Measurements from ENCODE around the gene PSORS1C1.

The PSORS1C1 gene

GRCh38 chr6:31096215-31096614, 18.4 kb upstream of the PSORS1C1 start:
- DNase-seq (ENCODE audit: low read depth in 2 of 2), result no peak

- DNase-seq (ENCODE audit: low read depth in 2 of 2), result no peak
Measured at GRCh38 chr6:31096656-31097055, 17.9 kb upstream of the PSORS1C1 start.

- no peak for DNase-seq (ENCODE audit: low read depth in 2 of 2)
Measured at GRCh38 chr6:31098449-31098938, 16.1 kb upstream of the PSORS1C1 start.

GRCh38 chr6:31103136-31103535, 11.5 kb upstream of the PSORS1C1 start:
- no peak for DNase-seq (ENCODE audit: low read depth in 2 of 2)

- no peak for DNase-seq (ENCODE audit: low read depth in 2 of 2)
Measured at GRCh38 chr6:31107052-31107451, 7.5 kb upstream of the PSORS1C1 start.

- DNase-seq (ENCODE audit: low read depth in 2 of 2), result no peak
Measured at GRCh38 chr6:31110825-31111582, 3.6 kb upstream of the PSORS1C1 start.

GRCh38 chr6:31111712-31112111, 2.9 kb upstream of the PSORS1C1 start:
- DNase-seq (ENCODE audit: low read depth in 2 of 2), result no peak

GRCh38 chr6:31112478-31112877, 2.1 kb upstream of the PSORS1C1 start, which contains the start of gene C6orf15:
Gene C6orf15, minus strand, starts transcription at chr6:31112575. Its CDS starts 20 bp downstream, at chr6:31112555.
- no peak for DNase-seq (ENCODE audit: low read depth in 2 of 2)

- DNase-seq (ENCODE audit: low read depth in 2 of 2), result no peak
Measured at GRCh38 chr6:31113861-31114540, 599 bp upstream of the PSORS1C1 start.

GRCh38 chr6:31114970-31115849, 610 bp downstream of the PSORS1C1 start:
- DNase-seq (ENCODE audit: low read depth in 2 of 2), result no peak

- DNase-seq (ENCODE audit: low read depth in 2 of 2), result no peak
Measured at GRCh38 chr6:31115941-31116560, 1.5 kb downstream of the PSORS1C1 start.

- DNase-seq (ENCODE audit: low read depth in 2 of 2), result no peak
Measured at GRCh38 chr6:31116661-31117385, 2.2 kb downstream of the PSORS1C1 start.

- no peak for DNase-seq (ENCODE audit: low read depth in 2 of 2)
Measured at GRCh38 chr6:31118178-31118577, 3.6 kb downstream of the PSORS1C1 start.

GRCh38 chr6:31120151-31120915, 5.7 kb downstream of the PSORS1C1 start, which contains the start of gene CDSN:
Gene CDSN, minus strand, starts transcription at chr6:31120446. Its CDS starts 27 bp downstream, at chr6:31120419.
- DNase-seq (ENCODE audit: low read depth in 2 of 2), result no peak

- no peak for DNase-seq (ENCODE audit: low read depth in 2 of 2)
Measured at GRCh38 chr6:31121131-31121790, 6.7 kb downstream of the PSORS1C1 start.

- no peak for DNase-seq (ENCODE audit: low read depth in 2 of 2)
Measured at GRCh38 chr6:31122791-31123706, 8.4 kb downstream of the PSORS1C1 start.

- DNase-seq (ENCODE audit: low read depth in 2 of 2), result no peak
Measured at GRCh38 chr6:31125162-31125561, 10.6 kb downstream of the PSORS1C1 start.

GRCh38 chr6:31125586-31126363, 11.2 kb downstream of the PSORS1C1 start:
- DNase-seq (ENCODE audit: low read depth in 2 of 2), result no peak
